HG03460 (cell line): ENCODE data around the gene ZNF217.
"Not testable (repeated sequence)": the region's sequence is repeated elsewhere in the genome, so short reads cannot be mapped to it uniquely, and the experiment has no call there.

ENCODE experiments used
- ATAC-seq: cut with Tn5 transposase; IDR thresholded peaks from one replicate; pipeline ENCODE4 v1.9.1; 2021; ENCODE audit not compliant: unreplicated experiment

ZNF217 gene

GRCh38 chr20:53584550-53584913 lies 9.1 kb downstream of the ZNF217 start:
- not testable (repeated sequence) for ATAC-seq

- ATAC-seq = not testable (repeated sequence)
Measured at GRCh38 chr20:53583660-53584549, 9.7 kb downstream of the ZNF217 start.

- ATAC-seq = no peak
Measured at GRCh38 chr20:53582574-53583351, 10.9 kb downstream of the ZNF217 start.

- ATAC-seq = no peak
Measured at GRCh38 chr20:53582251-53582570, 11.4 kb downstream of the ZNF217 start.

DNA sequence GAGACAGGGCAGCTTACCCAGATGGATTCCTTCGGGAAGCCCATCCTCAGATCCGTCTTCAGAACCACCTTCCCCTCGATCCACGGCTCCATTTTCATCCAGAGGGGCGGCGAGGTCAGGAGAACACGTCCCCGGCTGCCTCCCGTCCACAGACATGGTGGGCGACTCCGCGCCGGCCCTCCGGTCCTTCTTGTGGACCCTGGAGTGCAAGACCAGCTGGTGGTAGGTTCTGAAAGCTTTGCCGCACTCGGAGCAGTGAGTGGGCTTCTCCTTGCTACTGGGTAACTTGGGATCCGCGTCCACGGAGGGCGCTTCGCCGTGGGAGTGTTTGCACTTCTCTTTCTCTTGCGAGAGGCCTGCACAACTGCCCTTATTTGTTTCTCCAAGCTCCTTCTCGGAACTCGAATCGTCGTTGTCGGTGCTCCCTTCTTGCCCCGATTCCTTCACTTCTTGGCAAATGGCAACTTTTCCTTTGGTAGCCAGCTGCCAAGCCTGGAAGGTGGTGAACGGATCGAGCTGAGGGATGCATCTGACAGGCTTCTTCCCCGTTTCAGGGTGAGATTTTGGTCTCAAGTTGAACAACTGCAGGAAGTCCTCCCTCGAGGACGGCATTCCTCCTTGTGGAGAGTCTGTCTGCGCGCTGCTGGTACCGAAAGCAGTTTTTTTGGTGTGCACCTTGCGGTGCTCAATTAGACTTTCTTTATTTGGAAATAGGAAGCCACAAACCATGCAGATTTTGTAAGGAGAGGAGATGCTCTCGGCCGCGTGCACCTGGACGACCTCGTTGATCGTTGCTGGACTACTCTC lies 12.0 kb downstream of the ZNF217 start:
- ATAC-seq = no peak

DNA sequence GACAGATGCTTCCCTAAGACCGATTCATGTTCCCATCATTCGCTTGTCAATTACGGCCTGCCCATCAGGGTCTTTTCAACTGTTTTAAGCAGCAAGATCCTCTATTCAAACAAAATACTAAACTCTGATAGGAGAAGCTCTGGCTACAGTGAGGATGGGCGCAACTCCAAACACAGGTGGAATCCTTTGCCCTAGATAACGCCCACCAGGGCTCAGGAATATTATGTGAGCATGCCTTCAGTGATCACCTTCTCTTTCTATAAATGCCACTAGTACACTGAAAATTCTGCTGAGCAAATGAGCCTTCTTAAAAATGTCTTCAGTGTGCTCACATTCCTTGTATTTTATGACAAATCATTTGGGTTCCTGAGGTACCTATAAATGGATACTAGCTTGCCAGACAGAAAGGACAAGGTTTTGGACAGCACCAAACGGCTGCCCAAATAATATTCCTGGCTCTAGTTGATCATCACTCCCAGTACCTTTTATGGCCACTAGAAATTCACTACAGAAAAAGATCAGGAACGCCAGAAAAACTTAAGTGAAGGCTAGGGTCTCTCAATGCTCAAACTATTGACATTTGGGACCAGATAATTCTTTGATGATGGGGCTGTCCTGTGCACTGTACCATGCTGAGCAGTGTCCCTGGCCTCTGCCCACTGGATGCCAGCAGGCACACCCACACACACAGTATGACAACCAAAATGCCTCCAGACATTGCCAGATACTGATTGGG lies 13.1 kb downstream of the ZNF217 start:
- ATAC-seq = no peak

DNA sequence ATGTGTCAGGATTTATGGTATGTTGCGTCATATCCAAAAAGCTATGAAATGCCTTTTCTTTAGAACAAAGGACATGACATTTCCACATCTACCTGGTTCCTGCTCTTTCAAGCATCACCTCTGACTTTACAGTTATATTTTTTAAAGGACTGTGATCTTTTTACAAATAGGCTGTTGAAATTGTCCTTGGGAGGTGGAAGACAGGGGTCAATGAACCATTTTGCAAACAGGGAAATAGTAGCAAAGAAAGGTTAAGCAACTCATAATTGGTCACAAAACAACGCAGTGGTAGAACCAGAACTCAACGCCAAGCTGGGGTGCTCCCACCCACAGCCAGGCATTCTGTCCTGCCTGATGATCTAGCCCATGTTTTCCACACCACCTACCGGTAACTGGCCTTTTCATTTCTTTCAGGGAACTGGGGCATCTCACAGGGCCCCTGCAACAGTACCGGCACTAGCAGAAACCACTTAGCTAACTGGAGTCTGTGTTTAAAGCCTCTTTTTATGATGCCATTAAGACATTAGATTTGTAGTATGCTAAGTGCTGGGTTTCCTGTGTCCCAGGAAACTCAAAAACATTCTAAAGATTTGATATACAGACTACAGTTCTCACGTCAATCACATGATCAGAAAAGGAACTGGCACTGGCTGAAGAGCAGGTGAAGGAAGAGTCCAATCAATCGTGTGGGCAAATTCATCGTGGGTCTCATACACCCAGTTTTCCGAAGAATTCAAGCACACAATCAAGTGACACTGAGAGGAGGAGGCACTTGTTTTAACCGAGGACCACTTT lies 13.9 kb downstream of the ZNF217 start:
- no peak for ATAC-seq

GRCh38 chr20:53579266-53579580 lies 14.4 kb downstream of the ZNF217 start:
- no peak for ATAC-seq

GRCh38 chr20:53578492-53579222 lies 15.0 kb downstream of the ZNF217 start:
- ATAC-seq = no peak

DNA sequence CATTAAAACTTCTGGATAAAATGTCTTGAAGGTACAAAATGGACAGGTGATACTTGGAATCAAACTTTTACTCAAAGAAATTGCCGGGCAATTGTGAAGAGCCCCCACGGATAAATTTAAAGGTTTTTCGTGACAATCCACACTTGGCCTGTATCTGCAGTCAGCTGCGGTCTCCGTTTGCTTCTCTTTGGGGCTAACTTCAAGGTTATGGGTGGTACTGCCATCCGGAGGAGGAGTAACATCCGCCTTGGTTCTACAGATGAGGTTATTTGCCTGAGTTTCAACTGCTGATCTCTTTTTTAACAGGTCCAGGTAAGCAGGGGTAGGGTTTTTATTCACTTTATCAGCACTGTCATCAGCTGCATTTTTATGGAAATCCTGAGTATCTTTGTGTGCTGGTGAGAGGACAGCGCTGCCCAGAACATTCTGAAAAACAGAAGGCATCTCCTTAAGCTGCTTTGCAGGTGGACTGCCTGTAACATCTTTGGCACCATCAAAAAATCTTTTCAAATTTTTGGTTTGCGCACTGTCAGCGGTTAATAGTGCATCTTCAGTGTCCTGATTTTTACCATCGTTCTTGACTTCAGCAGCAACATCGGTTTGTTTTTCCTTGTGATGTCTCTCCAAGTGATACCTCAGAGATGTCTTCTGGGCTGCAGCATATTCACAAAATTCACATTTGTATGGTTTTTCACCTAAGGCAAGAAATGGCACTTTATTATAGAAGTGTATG lies 16.9 kb downstream of the ZNF217 start:
- no peak for ATAC-seq

DNA sequence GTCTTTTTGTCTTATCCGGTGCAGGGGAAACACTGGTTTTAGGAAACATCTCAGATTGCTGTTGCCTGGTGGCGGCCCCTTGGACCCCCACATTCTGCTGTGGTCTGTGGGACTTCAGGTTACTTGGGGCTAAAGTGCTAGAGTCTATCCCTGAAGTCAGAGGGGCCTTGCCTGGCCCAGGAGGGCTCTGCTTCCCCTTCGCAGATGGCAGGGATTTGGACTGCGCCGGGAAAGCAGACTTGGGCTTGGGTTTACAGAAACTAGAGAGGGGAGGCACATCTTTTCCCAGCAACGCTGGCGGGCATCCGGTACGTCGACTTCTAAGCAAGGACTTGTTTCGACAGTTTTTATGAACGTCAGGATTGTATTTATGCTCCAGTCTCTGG lies 17.5 kb downstream of the ZNF217 start:
- no peak for ATAC-seq

- no peak for ATAC-seq
Measured at GRCh38 chr20:53575481-53576194, 18.0 kb downstream of the ZNF217 start.

- ATAC-seq = no peak
Measured at GRCh38 chr20:53574819-53575218, 18.8 kb downstream of the ZNF217 start.

DNA sequence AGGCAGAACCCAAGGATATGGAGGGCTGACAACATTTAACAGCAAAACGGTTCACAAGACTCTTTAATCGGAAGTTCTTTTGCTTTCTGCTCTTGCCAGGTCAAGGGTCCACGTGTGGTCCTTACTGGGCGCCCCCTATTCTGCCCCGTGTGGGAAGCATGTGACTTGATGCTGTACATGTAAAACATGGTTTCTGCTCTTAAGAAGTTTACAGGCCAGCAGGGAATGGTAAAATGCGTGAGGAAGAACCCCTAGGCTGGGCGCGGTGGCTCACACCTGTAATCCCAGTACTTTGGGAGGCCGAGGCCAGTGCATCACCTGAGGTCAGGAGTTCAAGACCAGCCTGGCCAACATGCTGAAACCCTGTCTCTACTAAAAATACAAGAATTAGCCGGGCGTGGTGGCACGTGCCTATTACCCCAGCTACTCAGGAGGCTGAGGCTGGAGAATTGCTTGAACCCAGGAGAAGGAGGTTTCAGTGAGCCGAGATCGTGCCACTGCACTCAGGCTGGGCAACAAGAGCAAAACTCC lies 19.3 kb downstream of the ZNF217 start:
- ATAC-seq = no peak

GRCh38 chr20:53571555-53572286 lies 21.9 kb downstream of the ZNF217 start:
- no peak for ATAC-seq

GRCh38 chr20:53570446-53571276 lies 23.0 kb downstream of the ZNF217 start:
- no peak for ATAC-seq
